Measurements from ENCODE around the gene ACKR2.
A peak's percentile ranks its signal among the peaks of the same experiment; 100 is the strongest.

Gene ACKR2, protein sequence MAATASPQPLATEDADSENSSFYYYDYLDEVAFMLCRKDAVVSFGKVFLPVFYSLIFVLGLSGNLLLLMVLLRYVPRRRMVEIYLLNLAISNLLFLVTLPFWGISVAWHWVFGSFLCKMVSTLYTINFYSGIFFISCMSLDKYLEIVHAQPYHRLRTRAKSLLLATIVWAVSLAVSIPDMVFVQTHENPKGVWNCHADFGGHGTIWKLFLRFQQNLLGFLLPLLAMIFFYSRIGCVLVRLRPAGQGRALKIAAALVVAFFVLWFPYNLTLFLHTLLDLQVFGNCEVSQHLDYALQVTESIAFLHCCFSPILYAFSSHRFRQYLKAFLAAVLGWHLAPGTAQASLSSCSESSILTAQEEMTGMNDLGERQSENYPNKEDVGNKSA

DNA sequence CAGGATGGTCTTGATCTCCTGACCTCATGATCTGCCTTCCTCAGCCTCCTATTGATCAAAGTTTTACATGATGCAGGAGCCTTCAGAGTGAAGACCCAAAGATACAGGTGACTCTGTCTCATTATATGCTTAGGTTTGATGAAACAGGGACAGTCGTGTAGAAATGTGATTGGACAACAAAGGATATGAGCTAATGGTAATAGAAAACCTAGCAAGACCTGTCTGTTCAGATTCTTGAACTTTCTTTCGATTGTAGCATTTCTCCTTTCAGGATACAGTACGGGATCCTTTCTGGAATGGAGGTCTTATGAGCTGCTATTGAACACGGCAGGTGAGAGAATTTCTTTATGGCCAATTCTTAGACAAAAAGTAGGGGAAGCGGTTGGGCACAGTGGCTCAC is at the start of gene ACKR2:
ACKR2 (plus strand) TSS at position 244 of the 400 bp plus-strand sequence. CDS start 55,058 bp downstream, outside the sequence.
- DNase-seq, result no peak

DNA sequence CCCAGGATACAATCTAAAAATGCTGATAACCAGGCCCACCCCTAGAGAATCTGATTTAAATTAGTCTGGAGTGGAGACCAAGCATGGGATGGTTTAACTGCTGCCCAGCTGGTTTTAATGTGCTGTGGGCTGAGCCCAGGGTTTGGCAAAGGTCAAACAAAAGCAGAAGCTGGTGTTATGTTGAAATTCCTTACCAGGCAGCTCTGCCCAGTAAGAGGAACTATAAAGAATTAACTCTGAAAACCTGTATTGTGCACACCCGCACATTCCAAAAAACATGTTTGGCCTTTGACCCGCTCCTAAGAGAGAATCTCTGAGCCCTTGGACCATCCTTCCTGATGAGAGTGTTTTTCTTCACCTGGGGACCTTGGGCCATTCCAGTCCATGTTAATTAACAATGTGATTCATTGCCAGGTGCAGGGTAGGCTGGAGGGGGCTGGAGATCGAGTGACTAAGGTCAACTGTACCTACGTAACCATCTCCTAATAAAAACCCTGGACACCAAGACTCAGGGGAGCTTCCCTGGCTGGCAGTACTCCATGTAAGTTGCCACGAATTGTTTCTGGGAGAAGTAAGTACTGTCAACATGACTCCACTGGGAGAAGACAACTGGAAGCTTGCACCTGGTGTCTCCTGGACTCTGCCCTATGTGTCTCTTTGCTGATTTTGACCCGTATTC is 47.1 kb upstream of the ACKR2 start:
- DNase-seq, result no peak

DNA sequence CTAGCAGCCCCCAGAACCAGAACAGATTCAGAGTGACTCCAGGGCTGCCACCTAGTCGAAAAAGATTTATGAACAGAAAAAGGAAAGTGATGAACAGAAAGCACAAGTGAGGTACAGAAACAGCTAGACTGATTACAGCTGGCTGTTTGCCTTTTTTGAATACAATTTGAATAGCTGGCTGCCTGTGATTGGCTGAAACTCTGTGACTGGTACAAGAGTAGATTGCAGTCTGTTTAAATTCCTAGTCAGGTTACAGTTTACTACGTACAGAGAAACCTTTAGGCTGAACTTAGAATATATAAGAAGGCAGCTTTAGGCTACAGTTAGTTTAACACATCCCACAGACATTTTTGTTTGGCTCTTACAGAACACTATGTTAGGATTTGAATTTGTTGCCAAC is 46.2 kb upstream of the ACKR2 start:
- DNase-seq, result no peak

DNA sequence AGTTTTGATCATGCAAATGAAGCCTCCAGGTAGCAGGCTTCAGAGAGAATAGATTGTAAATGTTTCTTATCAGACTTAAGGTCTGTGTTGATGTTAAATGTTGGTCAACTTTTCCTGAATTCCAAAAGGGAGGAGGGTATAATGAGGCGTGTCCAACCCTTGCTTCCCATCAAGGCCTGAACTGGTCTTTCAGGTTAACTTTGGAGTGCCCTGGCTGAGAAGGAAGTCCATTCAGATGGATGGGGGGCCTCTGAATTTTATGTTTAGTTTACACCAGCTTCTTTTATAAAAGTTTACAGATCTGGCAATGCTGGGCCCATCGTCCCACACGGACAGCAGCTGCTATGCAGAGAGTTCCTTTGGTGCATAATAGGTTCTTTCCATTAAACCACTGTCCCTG is 45.1 kb upstream of the ACKR2 start:
- DNase-seq, result no peak

DNA sequence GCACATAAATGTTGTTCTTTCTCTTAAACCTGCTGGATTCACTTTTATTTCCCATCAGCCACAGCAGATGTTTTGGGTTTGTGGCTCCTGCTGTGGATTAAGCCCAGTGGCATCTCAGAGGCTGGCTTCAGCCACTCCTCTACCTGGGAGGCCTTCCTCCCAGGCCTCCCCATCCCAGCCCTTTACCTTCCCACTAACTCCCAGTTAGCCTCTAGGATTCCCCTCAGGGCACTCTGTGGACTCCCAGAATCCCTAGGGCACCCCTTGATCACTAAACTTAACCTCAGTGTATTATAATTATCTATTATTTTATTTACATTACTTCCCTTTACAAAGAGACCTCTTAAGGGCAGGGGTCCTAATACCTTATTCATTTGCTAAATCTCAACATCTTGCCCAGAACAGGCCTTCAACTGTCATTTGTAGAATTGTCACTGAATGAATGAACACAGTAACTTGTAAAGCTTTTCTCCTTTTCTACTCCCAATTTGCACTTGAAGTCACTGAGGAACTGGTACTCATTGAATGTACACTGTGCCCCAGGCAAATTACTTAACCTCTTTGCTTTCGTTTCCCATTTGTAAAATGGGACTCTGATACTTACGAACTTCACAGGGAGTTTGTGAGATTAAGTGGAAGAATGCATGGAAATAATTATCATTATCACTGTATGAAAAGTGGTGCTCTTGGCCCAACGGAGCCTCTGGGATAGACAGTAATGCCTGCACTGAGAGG is 44.5 kb upstream of the ACKR2 start:
- no peak for DNase-seq

DNA sequence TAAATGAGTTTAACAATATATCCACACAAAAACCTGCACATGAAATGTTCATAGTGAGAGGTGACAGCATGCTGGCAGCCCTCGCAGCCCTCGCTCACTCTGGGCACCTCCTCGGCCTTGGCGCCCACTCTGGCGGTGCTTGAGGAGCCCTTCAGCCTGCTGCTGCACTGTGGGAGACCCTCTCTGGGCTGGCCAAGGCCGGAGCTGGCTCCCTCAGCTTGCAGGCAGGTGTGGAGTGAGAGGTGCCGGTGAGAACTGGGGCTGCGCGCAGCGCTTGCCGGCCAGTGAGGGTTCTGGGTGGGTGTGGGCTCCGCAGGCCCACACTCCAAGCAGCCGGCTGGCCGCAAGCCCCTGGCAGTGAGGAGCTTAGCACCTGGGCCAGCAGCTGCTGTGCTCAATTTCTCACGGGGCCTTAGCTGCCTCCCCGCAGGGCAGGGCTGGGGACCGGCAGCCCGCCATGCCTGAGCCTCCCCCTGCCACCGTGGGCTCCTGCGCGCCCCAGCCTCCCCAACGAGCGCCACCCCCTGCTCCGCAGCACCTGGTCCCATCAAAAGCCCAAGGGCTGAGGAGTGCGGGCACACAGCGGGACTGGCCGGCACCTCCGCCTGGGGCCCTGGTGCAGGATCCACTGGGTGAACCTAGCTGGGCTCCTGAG is 39.6 kb upstream of the ACKR2 start:
- DNase-seq, result no peak

DNA sequence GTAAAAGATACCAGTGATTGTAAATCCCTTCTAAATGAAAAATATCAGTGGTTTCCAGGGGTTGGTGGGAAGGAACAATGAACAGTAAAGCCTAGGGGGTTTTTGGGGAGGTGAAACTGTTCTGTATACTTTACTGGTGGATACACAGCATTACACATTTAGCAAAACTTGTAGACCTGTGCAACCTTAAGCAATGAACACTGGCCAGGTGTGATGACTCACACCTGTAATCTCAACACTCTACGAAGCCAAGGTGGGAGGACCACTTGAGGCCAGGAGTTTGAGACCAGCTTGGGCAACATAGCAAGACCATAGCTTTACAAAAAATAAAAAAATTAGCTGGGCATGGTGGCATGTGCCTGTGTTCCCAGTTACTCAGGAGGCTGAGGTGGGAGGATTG is 38.0 kb upstream of the ACKR2 start:
- no peak for DNase-seq

DNA sequence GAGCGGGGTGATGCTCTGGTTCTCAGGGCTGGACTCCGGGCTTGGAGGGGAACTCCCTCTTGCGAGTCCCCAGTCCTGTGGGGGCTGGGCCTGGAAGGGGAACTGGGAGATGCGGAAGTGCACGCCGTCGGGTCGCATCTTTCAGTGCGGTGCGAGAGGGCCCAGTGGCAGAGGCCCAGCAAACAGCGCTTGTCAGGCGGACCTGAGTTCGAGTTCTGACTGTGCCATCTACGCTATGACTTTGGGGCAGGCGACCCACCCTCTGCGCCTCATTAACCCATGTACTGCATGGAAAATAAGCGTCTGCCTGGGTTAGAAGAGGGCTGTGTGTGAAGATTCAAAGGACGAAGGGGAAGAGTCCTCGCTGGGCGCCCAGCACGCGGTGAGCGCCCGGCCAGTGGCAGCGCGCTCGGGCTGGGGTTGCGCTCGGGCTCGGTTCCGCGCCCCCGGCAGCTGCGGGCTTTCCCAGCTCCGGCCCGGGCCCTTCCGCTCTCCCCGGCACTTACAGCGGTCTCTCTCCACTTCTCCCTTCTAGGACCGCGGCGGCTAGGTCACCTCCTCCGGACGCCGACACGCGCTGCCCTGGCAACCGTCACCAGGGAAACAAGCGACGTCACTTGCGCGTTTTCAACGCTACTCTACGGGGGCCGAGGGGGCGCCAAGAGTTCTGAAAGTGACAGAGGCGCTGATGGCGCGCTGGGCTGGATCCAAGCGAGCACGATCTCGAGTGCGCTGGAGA is 36.4 kb upstream of the ACKR2 start, which contains the start of gene CCDC13:
CCDC13 (minus strand) TSS at position 584 of the 739 bp plus-strand sequence. CDS start 14,908 bp downstream, outside the sequence.
- DNase-seq, result peak; percentile 38

DNA sequence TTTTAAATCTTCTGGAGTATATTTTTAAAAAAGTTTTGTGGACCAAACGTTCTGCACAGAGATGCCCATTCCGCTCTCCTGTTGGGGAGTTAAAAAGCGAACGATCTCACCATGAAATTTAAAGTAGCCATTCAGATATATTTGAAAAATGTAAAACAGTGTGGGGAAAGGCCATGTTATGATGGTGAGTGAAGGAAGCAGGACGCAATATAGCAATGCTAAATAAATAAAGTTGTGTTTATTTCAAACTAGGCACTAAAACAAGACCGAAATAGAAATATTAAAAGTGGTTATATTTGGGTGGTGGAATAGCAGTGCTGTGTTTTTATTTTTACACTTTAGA is 35.9 kb upstream of the ACKR2 start:
- DNase-seq, result no peak

DNA sequence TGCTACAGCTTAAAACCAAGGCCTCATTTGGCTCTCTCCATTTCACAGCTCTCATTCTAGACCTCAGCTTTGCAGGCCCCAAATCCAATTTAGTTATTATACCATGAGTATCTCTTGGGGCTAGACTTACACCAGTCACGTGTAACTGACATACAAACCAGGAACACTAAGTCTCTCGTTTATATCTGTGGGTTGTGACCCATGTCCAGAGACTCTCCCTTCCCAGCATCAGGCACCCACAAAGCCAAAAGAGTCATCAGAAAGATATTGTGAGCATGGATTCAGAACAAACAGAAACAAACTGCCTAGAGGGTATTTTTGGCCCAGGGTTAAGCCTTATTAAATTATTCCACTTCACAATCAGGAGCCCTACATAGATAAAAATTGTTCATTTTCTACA is 30.6 kb upstream of the ACKR2 start:
- no peak for DNase-seq

DNA sequence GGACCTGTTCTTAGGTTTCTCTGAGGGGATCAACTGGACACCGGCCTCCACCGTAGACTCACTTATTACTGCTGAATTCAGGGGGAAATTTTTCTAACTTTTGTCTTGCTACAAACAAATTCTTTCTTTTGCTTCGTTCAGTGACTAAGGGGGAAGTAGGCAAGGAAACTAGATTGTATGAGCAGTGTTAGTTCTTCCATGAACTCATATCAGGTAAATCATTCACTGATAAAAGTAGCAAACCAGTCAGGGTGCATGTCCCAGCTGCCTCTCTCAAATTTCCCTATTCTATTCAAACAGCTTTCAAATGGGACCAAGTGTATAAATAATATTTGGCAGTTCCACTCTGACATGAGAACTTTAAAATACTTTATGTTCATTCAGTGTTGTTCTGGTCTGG is 28.8 kb upstream of the ACKR2 start:
- no peak for DNase-seq

DNA sequence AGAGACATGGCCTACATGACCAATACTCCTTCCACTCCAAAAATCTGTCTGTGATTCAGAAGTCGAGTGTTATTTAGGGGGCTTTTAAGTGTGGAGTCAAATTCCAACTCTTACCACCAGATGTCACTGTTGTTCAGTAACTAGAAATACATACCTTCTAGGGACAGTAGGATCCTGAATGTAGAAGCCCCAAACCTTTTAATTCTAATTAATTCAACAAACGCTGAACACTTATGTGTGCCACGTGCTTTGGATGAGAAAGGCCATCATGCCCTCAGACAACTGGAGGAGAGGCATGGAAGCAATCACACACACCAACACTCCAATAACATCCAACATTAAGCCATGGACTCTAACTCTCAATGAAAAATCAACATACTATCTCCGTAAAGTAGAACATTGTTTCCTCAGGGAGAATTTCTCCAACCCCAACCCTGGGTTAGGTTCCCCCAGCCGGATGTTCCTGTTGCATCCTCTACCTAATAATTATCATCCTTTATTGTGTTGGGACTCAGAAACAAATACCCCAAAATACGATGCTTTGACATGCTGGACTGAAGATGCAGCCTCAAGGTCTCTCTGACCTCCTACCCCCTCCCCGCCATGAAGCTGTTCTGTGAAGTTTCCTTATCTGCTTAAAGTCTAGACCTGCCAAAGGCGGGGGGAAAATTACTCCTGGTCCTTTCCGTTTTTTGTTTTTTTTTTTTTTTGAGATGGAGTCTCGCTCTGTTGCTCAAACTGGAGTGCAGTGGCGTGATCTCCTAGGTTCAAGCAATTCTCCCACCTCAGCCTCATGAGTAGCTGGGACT is 28.1 kb upstream of the ACKR2 start:
- DNase-seq, result peak; percentile 33

DNA sequence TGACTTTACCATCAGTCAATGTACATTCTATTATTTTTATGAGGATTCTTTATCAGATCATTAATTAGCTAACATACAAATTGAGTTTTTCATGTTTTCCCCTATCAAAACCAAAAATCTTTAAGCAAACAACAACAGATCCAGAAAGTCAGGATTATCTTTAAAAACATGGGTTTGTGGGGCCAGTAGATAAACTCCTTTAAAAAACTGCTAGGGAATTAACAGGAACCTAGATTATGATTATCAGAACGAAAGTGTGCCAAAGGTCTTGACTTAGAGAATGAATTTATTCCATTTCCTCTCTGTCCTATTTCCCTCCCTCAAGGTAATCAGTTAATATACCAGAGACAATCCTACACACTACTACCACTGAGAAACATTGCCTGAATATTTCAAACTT is 23.0 kb upstream of the ACKR2 start:
- DNase-seq, result no peak

DNA sequence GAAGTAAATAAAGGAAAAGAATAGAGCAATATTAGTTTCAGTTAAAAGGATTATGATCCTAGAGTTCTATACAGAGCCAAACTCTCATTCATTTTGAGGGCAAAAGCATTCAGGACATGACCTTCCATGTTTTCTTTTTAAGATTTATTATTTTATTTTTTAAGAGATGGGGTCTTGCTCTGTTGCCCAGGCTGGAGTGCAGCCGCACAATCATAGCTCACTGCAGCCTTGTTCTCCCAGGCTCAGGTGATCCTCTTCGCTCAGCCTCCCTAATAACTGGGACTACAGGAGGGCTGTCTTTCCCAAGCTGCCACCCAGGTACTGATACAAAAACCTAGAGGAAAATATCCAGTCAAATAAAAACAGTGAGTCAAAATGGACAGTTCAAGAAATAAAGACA is 22.6 kb upstream of the ACKR2 start:
- DNase-seq, result no peak

DNA sequence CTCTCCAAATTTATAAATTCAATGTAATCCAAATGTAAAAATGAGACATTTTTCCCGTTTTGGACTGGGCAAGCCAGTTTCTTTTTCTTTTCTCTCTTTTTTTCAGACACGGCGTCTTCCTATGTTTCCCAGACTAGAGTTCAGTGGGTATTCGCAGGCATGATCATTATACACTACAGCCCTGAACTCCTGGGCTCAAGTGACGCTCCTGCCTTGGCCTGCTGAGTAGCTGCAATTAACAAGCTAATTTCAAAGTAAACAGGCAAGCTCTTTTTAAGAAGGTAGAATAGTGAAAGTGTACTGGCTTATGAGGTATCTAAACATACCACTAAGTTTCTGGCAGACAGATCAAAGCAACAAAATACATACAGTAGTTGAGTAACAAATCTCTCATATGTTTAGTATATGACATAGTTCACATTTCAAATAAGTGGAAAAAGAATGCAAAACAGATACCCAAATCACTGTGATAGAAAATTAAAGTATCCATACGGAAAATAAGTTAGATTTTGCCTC is 18.5 kb upstream of the ACKR2 start:
- no peak for DNase-seq

DNA sequence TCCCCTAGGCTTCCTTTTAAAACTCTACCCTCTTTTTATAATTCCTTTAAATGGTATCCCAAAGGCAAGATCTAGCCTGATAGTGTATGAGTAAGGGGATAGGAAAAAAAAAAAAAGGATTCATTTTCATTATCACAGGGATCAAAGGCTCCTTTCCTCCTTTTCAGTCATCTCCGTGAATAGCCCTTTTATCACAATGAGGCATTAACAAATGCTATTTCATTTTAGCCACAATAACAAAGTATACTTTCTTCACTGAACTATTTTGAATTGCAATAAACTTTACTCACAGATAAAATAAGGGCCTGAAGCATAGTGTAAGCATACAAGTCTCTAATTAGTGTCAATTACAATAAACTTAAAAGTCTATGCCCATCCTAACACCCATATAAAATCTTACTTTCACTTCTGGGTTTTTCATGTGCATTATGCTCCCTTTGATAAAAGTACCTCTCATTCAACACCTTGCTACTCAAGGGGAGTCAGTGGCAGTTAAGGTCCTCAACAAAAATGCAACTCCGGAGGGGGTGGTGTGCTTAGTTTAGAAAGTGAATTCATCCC is 13.5 kb upstream of the ACKR2 start:
- no peak for DNase-seq

DNA sequence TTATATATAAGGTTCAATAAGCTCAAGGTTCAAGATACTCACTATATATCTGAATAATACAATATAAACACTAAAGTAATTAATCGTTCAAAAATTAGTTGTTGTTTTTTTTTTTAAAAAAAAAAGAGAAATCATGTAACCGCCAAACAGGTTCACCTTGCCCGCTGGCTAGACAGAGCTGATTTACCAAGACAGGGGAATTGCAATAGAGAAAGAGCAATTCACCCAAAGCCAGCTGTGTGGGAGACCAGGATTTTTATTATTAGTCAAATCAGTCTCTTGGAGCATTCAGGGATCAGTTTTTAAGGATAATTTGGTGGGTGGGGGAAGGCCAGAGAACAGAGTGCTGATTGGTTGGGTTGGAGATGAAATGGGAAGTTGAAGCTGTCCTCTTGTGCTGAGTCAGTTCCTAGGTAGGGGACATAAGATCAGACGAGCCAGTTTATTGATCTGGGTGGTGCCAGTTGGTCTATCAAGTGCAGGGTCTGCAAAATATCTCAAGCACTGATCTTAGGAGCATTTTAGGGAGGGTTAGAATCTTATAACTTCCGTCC is 12.8 kb upstream of the ACKR2 start:
- no peak for DNase-seq

DNA sequence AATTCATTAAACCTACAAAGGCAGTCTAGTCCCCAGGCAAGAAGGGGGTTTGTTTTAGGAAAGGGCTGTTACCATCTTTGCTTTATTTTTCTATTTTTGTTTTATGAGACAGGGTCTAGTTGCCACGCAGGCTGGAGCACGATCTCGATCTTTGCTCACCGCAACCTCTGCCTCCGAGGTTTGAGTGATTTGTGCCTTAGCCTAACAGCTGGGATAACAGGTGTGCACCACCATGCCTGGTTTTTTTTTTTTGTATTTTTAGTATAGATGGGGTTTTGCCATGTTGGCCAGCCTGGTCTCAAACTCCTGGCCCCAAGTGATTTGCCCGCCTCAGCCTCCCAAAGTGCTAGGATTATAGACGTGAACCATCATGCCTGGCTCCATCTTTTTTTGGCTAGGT is 9.9 kb upstream of the ACKR2 start:
- no peak for DNase-seq

DNA sequence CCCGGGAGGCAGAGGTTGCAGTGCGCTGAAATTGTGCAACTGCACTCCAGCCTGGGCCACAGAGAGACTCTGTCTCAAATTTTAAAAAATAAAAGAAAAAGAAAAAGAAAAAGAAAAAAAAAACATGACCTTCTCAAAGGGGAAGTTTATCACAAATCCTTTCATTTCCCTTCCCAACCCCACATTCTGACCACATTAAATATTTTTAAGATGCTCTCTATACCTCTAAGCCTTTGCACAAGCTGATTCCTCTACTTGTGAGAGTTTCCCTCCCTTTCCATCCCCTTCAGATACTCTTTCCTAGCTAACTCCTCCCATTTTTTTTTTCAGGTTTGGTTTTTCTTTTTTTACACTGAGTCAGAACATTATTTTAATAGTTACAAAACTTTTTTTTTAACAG is 9.0 kb upstream of the ACKR2 start:
- DNase-seq, result no peak

DNA sequence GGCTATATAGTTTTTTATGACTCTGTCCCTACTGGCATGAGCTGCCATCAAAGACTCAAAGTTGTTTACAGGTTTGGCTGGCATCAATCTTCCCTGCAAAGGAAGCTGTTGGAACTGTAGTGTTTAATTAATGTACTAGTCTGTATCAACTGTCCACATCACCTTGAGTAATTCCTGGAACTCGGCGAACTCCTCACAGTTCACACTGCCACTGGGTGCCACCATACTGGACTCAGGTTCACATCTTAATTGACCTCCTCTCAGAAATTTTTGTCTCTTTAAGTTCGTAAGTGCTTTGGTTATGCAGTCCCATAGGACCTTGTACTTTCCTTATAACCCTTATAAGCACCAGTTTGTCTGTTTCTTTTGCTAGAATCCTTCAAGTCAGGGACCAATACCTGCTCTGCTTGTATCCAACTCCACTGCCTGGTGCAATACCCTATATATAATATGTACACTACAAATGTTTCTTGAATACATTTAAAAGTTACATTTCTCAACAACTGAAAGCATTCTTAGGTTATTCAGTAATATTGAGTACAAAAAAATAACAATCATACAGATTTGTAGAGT is 8.1 kb upstream of the ACKR2 start:
- DNase-seq, result no peak

All from NCI-H2171 treated with DMSO at 0.1 percent for 48 hours (cell line).